Measurements from ENCODE around the gene INO80. TPM values are rescaled to one million over a fixed set of nuclear protein-coding genes. Genes with fewer than 3 reads are reported as not detected.

The INO80 gene
- polyA plus RNA-seq, 1 experiment = 5.3 TPM

GRCh38 chr15:41024131-41024530 lies 91.9 kb downstream of the INO80 start:
- no peaks in the 10 kb centered on the region for H3K27me3 ChIP-seq (ENCODE audit: control insufficient read depth, insufficient read depth, low read length)
- no peak for TF ChIP-seq CTCF (IDR thresholded peaks at IDR 0.05; ENCODE audit: low read depth, low read length)
- DNase-seq (ENCODE audit: low read depth, low spot score) = peak; percentile 62
- ChIA-PET CTCF (interaction anchor here (0.7 to 9.6 kb wide), 7 partner anchors 17 to 166 kb away, joined by 3 to 202 read pairs (median 11); no protein-coding TSS in a partner anchor), POLR2A (interaction anchor here (0.7 to 1.3 kb wide), 5 partner anchors 10 to 130 kb away, joined by 3 to 4 read pairs (median 3); partner anchors contain the start of gene VPS18)
- H3K9me3 ChIP-seq (ENCODE audit: control insufficient read depth, insufficient read depth, low read length) = no peaks in the 10 kb centered on the region
- H3K27ac ChIP-seq (ENCODE audit: low read depth, low read length) = peak overlapping the region; percentile 71
- no peak overlapping the region for H3K4me3 ChIP-seq (ENCODE audit: low read depth, low read length)

GRCh38 chr15:41022487-41023090 lies 93.5 kb downstream of the INO80 start:
- Histone ChIP-seq H3K27ac (ENCODE audit: low read depth, low read length) (no peak overlapping the region), H3K27me3 (ENCODE audit: control insufficient read depth, insufficient read depth, low read length) (no peaks in the 10 kb centered on the region), H3K4me3 (ENCODE audit: low read depth, low read length) (no peak overlapping the region), H3K9me3 (ENCODE audit: control insufficient read depth, insufficient read depth, low read length) (no peaks in the 10 kb centered on the region)
- ChIA-PET POLR2A (interaction anchor here (0.6 to 2.0 kb wide), 2 partner anchors 70 to 93 kb away, joined by 3 to 7 read pairs; partner anchors contain the start of genes CHAC1 and DLL4), CTCF (interaction anchor here (1.1 to 9.6 kb wide), 15 partner anchors 8 to 163 kb away, joined by 3 to 202 read pairs (median 4); no protein-coding TSS in a partner anchor)
- DNase-seq (ENCODE audit: low read depth, low spot score) = peak; percentile 51
- peak; percentile 94 for TF ChIP-seq CTCF (IDR thresholded peaks at IDR 0.05; ENCODE audit: low read depth, low read length)

GRCh38 chr15:41020829-41021228 lies 95.3 kb downstream of the INO80 start:
- CTCF ChIA-PET = interaction anchor here (0.6 to 9.6 kb wide), 13 partner anchors 9 to 372 kb away, joined by 3 to 202 read pairs (median 5); no protein-coding TSS in a partner anchor
- DNase-seq (ENCODE audit: low read depth, low spot score) = no peak
- POLR2A ChIA-PET = interaction anchor here (2.0 kb wide), 1 partner anchor 91 kb away, joined by 7 read pairs; the partner anchor contains the start of gene DLL4

GRCh38 chr15:41020311-41020710 lies 95.8 kb downstream of the INO80 start:
- ChIA-PET POLR2A (no interaction called here), CTCF (interaction anchor here (0.7 to 9.6 kb wide), 6 partner anchors 12 to 125 kb away, joined by 3 to 202 read pairs (median 7); no protein-coding TSS in a partner anchor)
- H3K27ac ChIP-seq (ENCODE audit: low read depth, low read length) = no peak overlapping the region
- no peak for TF ChIP-seq CTCF (IDR thresholded peaks at IDR 0.05; ENCODE audit: low read depth, low read length)
- H3K27me3 ChIP-seq (ENCODE audit: control insufficient read depth, insufficient read depth, low read length) = no peaks in the 10 kb centered on the region
- no peak overlapping the region for H3K4me3 ChIP-seq (ENCODE audit: low read depth, low read length)
- no peak for DNase-seq (ENCODE audit: low read depth, low spot score)
- no peaks in the 10 kb centered on the region for H3K9me3 ChIP-seq (ENCODE audit: control insufficient read depth, insufficient read depth, low read length)

More at GRCh38 chr15:41020829-41021228, 95.3 kb downstream of the INO80 start:
- Histone ChIP-seq H3K27ac (ENCODE audit: low read depth, low read length) (no peak overlapping the region), H3K27me3 (ENCODE audit: control insufficient read depth, insufficient read depth, low read length) (no peaks in the 10 kb centered on the region), H3K4me3 (ENCODE audit: low read depth, low read length) (no peak overlapping the region), H3K9me3 (ENCODE audit: control insufficient read depth, insufficient read depth, low read length) (no peaks in the 10 kb centered on the region)
- no peak for TF ChIP-seq CTCF (IDR thresholded peaks at IDR 0.05; ENCODE audit: low read depth, low read length)

- Histone ChIP-seq H3K4me3 (ENCODE audit: low read depth, low read length) (no peak overlapping the region), H3K27ac (ENCODE audit: low read depth, low read length) (no peak overlapping the region), H3K27me3 (ENCODE audit: control insufficient read depth, insufficient read depth, low read length) (no peaks in the 10 kb centered on the region), H3K9me3 (ENCODE audit: control insufficient read depth, insufficient read depth, low read length) (no peaks in the 10 kb centered on the region)
- TF ChIP-seq CTCF (IDR thresholded peaks at IDR 0.05; ENCODE audit: low read depth, low read length) = no peak
- ChIA-PET CTCF (interaction anchor here (0.6 to 9.6 kb wide), 7 partner anchors 12 to 124 kb away, joined by 3 to 202 read pairs (median 5); no protein-coding TSS in a partner anchor), POLR2A (interaction anchor here (0.5 to 1.5 kb wide), 4 partner anchors 27 to 125 kb away, joined by 3 to 5 read pairs (median 4); partner anchors contain the start of genes CHAC1 and VPS18)
- DNase-seq (ENCODE audit: low read depth, low spot score) = no peak
Observed at GRCh38 chr15:41019174-41019573, 96.9 kb downstream of the INO80 start.

All from AG04450 (cell line).